GM20431 (cell line): Measurements from ENCODE around the gene LRIG1.

Experiments used
- in situ Hi-C: fragments of 300-500 bp; cut with MseI, MboI; formaldehyde crosslinking; loops from one replicate; pipeline ENCODE4 v1.15.0; 2020; ENCODE audit warnings: low sequenced_read_pairs; ENCODE audit not compliant: unreplicated experiment

LRIG1 gene

DNA sequence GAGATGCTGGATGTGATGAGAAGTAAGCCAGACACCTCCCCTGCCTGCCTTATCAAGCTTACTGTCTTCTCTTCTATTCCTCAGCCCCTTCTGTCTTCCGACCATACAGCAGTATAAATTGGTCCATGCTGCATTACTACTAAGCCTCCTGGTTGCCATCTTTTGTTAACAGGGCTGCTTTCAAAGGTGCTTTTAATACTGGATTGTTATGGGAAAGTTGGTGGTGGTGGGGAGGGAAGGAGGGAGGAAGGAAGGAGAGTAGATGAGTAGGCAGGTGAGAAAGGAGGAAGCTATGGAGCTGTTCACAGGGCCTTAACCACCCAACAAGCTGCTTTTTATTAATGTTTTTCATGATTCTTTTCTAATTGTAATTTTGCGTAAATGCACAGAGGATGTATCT lies 165.2 kb downstream of the LRIG1 start:
- in situ Hi-C loops: no loop called here
